Measurements from ENCODE around the gene TMPRSS12.
"Not testable (repeated sequence)": the region's sequence is repeated elsewhere in the genome, so short reads cannot be mapped to it uniquely, and the experiment has no call there.

TMPRSS12 gene

GRCh38 chr12:50926415-50926814 lies 83.7 kb downstream of the TMPRSS12 start:
- DNase-seq (ENCODE audit: low read depth, low spot score): no peak

GRCh38 chr12:50926932-50927331 lies 84.2 kb downstream of the TMPRSS12 start:
- not testable (repeated sequence) for DNase-seq (ENCODE audit: low read depth, low spot score)

- DNase-seq (ENCODE audit: low read depth, low spot score): no peak
These were observed 84.6 kb downstream of the TMPRSS12 start for GRCh38 chr12:50927356-50927755.

GRCh38 chr12:50927766-50928224 lies 85.1 kb downstream of the TMPRSS12 start:
- no peak for DNase-seq (ENCODE audit: low read depth, low spot score)

GRCh38 chr12:50928392-50928791 lies 85.7 kb downstream of the TMPRSS12 start:
- no peak for DNase-seq (ENCODE audit: low read depth, low spot score)

GRCh38 chr12:50929831-50930230 lies 87.1 kb downstream of the TMPRSS12 start:
- no peak for DNase-seq (ENCODE audit: low read depth, low spot score)

- DNase-seq (ENCODE audit: low read depth, low spot score): not testable (repeated sequence)
These were observed 87.8 kb downstream of the TMPRSS12 start for GRCh38 chr12:50930477-50930876.

- DNase-seq (ENCODE audit: low read depth, low spot score): no peak
These were observed 90.1 kb downstream of the TMPRSS12 start for GRCh38 chr12:50932787-50933280.

GRCh38 chr12:50933459-50934124 lies 90.9 kb downstream of the TMPRSS12 start:
- DNase-seq (ENCODE audit: low read depth, low spot score): peak; percentile 56

GRCh38 chr12:50934371-50934851 lies 91.7 kb downstream of the TMPRSS12 start:
- DNase-seq (ENCODE audit: low read depth, low spot score): no peak

GRCh38 chr12:50934981-50935807 lies 92.5 kb downstream of the TMPRSS12 start:
- no peak for DNase-seq (ENCODE audit: low read depth, low spot score)

- DNase-seq (ENCODE audit: low read depth, low spot score): no peak
These were observed 94.2 kb downstream of the TMPRSS12 start for GRCh38 chr12:50936821-50937530.
